Ovary (tissue), 9 donors: ENCODE results near the gene TMEM184A. TPM values are rescaled to one million over a fixed set of nuclear protein-coding genes. Genes with fewer than 3 reads are reported as not detected.

Experiments
- DNase-seq, 5 donors: peaks; one replicate each; pipeline ENCODE4 v3.0.0-alpha.2; 2019 to 2020
- H3K27ac ChIP-seq, 2 donors: fragments of 200-600 bp; one replicate each; pipeline versions ENCODE4 v1.5.1 to v1.8.0; 2019 to 2022
- H3K27me3 ChIP-seq: fragments of 200-600 bp; one replicate; pipeline ENCODE4 v1.8.0; 2022
- H3K36me3 ChIP-seq: fragments of 200-600 bp; sonication (generic); one replicate; pipeline ENCODE4 v1.5.1; 2019
- H3K4me1 ChIP-seq: one replicate; pipeline ENCODE4 v1.8.1; 2013; ENCODE audit warnings: mild to moderate bottlenecking, moderate library complexity; ENCODE audit not compliant: insufficient read depth
- H3K4me3 ChIP-seq: fragments of 200-600 bp; sonication (generic); one replicate; pipeline ENCODE4 v1.5.1; 2017
- H3K9me3 ChIP-seq, 2 donors: fragments of 200-600 bp in 1 of 2; sonication (generic) in 1 of 2; one replicate each; pipeline versions ENCODE4 v1.5.1 to v1.8.1; 2013 to 2019; ENCODE audit warnings: mild to moderate bottlenecking in 1 of 2, moderate library complexity in 1 of 2
- EP300 ChIP-seq: sonication (generic); formaldehyde crosslinking; IDR thresholded peaks from one replicate; pipeline ENCODE4 v1.6.1; 2017; ENCODE audit warnings: antibody characterized with exemption
- POLR2A ChIP-seq: fragments of 450-650 bp; IDR thresholded peaks from one replicate; pipeline ENCODE4 v1.6.1; 2017; ENCODE audit warnings: antibody characterized with exemption, mild to moderate bottlenecking, moderate library complexity
- WGBS, 3 donors: extraction: QIAGEN DNeasy Blood & Tissue Kit in 1 of 3; methylation state at CpG; one replicate each; pipeline versions ENCODE4 v1.1.5 to v1.1.7; 2013 to 2017; 5-methylcytosine and 5-hydroxymethylcytosine counted together
- intact Hi-C, 4 donors: fragments of 100-400 bp; cut with DNase I; formaldehyde crosslinking; loops; one replicate each; pipeline versions ENCODE4 v1.11.0 to v1.15.1; 2022 to 2023
- polyA plus RNA-seq, 2 donors: library from polyadenylated mRNA; stranded (reverse); fragments of 200-250 nt in 1 of 2; fragments of 350-450 nt in 1 of 2; fragmentation: Illumina TruSeq in 1 of 2; extraction: RNeasy Lipid Tissue Mini Kit (QIAGEN cat#74804) in 1 of 2; gene quantifications; one replicate each; pipeline ENCODE4 v1.2.3, GENCODE V29; 2013 to 2014
- total RNA-seq, 7 donors: library from RNA; depleted of rRNA in 2 of 7; stranded (reverse); fragments of >200 nt in 2 of 7; fragmentation: NEBNext Ultra II Directional in 3 of 7; extraction: Animal tissue kit (Norgen Biotek cat#: 25700) in 3 of 7; gene quantifications; one replicate each; pipeline versions ENCODE4 v1.1.0 to v1.2.4, GENCODE V29; 2016 to 2023
- TF ChIP-seq, protein P1 (sequence below), 3 donors: fragments of 450-650 bp in 2 of 3; fragments of 200-600 bp in 1 of 3; IDR thresholded peaks; one replicate each; pipeline versions ENCODE4 v1.5.1 to v1.8.0; 2016 to 2022; ENCODE audit warnings: antibody characterized with exemption in 3 of 3, mild to moderate bottlenecking in 1 of 3
- donor health status: DM: no; HTN: no; CAD: no; lungs with moderate emphysema.
- donor health status: DM: no; HTN: no; CAD: no.
- donor health status: Bipolar disorder and iron deficiency.
- donor health status: DM: yes; HTN: yes; CAD: no.
- donor health status: DM: no; HTN: no; CAD: no.
- donor health status: DM: yes; HTN: yes; CAD: no.

The TMEM184A gene
- total and polyA plus RNA-seq, 9 donors = 0.05 to 8.4 (median 1.6) TPM; not detected in 2

DNA sequence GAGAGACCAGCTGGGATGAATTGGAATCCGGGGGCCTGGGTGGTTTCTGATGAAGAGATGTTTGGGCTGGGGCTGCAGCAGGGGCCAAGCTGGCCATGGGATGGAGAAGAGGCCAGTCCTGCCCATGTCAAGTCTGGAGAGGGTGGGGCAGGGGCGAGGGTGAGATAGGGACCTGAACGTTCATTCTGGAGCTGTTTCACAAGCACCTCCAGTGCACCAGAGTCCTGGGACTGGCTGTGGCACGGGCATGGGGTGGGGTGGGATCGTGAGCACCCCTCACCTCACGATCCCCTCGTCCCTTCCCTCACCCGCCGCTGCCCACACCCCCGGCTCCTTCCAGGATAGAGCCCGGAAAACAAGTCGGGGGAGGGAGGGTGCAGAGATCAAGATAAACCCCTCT lies 39.6 kb upstream of the TMEM184A start:
- no peaks in the 10 kb centered on the region for H3K36me3 ChIP-seq
- TF ChIP-seq, protein P1, sequence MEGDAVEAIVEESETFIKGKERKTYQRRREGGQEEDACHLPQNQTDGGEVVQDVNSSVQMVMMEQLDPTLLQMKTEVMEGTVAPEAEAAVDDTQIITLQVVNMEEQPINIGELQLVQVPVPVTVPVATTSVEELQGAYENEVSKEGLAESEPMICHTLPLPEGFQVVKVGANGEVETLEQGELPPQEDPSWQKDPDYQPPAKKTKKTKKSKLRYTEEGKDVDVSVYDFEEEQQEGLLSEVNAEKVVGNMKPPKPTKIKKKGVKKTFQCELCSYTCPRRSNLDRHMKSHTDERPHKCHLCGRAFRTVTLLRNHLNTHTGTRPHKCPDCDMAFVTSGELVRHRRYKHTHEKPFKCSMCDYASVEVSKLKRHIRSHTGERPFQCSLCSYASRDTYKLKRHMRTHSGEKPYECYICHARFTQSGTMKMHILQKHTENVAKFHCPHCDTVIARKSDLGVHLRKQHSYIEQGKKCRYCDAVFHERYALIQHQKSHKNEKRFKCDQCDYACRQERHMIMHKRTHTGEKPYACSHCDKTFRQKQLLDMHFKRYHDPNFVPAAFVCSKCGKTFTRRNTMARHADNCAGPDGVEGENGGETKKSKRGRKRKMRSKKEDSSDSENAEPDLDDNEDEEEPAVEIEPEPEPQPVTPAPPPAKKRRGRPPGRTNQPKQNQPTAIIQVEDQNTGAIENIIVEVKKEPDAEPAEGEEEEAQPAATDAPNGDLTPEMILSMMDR (IDR thresholded peaks at IDR 0.05) = no peak
- TF ChIP-seq EP300 = no peak
- no peak for TF ChIP-seq POLR2A
- no peak overlapping the region for H3K27ac ChIP-seq
- no peaks in the 10 kb centered on the region for H3K9me3 ChIP-seq
- H3K4me1 ChIP-seq = no peaks in the 10 kb centered on the region
- no peak overlapping the region for H3K4me3 ChIP-seq
- intact Hi-C loops = no loop called here
- H3K27me3 ChIP-seq = no peaks in the 10 kb centered on the region
- WGBS, 3 donors = 47 to 64% (median 61%) methylated on average over 12 of the region's 12 CpGs
- DNase-seq = no peak

DNA sequence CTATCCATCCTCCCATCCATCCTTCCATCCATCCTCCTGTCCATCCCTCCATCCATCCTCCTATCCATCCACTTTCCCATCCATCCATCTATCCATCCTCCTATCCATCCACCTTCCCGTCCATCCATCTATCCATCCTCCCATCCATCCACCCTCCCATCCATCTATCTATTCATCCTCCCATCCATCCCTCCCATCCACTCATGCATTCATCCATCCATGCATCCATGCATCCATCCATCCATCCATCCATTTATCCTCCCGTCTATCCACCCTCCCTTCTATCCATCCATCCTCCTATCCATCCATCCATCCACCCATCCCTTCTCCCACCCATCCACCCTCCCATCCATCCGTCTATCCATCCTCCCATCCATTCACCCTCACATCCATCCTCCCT lies 39.0 kb upstream of the TMEM184A start:
- no peaks in the 10 kb centered on the region for H3K36me3 ChIP-seq
- no peaks in the 10 kb centered on the region for H3K27me3 ChIP-seq
- H3K9me3 ChIP-seq = no peaks in the 10 kb centered on the region
- H3K4me1 ChIP-seq = no peaks in the 10 kb centered on the region
- no peak overlapping the region for H3K4me3 ChIP-seq
- intact Hi-C loops = no loop called here
- DNase-seq = no peak
- TF ChIP-seq POLR2A = no peak
- TF ChIP-seq, protein P1 (IDR thresholded peaks at IDR 0.05) = no peak
- no peak for TF ChIP-seq EP300
- H3K27ac ChIP-seq = no peak overlapping the region
- WGBS, 3 donors = 64 to 79% (median 74%) methylated on average over 3 of the region's 3 CpGs

DNA sequence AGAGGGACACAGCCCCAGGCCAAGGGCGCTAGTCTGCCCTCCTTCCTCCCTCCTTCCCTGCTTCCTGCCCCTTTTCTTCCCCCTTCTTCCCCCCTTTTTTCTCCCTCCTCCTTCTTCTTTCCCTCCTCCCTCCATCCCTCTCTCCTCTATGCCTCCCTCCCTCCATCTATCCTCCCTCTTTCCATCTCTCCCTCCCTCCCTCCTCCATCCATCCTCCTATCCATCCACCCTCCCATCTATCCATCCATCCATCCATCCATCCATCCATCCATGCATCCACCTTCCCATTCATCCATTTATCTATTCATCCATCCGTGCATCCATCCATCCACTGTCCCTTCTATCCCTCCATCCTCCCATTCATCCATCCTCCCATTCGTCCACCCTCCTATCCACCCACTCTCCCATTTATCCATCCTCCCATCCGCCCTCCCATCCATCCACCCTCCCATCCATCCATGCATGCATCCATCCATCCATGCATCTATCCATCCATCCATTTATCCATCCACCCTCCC lies 38.0 kb upstream of the TMEM184A start:
- DNase-seq = no peak
- WGBS, 3 donors = 77 to 80% (median 78%) methylated on average over 4 of the region's 4 CpGs
- TF ChIP-seq POLR2A (no peak), EP300 (no peak)
- TF ChIP-seq, protein P1 (IDR thresholded peaks at IDR 0.05) = no peak
- no peaks in the 10 kb centered on the region for H3K36me3 ChIP-seq
- no peak overlapping the region for H3K27ac ChIP-seq
- intact Hi-C loops = no loop called here
- no peak overlapping the region for H3K4me3 ChIP-seq
- H3K9me3 ChIP-seq = peaks cover 0 to 3% of the 10 kb centered on the region in 2 donors
- no peaks in the 10 kb centered on the region for H3K27me3 ChIP-seq
- no peaks in the 10 kb centered on the region for H3K4me1 ChIP-seq

DNA sequence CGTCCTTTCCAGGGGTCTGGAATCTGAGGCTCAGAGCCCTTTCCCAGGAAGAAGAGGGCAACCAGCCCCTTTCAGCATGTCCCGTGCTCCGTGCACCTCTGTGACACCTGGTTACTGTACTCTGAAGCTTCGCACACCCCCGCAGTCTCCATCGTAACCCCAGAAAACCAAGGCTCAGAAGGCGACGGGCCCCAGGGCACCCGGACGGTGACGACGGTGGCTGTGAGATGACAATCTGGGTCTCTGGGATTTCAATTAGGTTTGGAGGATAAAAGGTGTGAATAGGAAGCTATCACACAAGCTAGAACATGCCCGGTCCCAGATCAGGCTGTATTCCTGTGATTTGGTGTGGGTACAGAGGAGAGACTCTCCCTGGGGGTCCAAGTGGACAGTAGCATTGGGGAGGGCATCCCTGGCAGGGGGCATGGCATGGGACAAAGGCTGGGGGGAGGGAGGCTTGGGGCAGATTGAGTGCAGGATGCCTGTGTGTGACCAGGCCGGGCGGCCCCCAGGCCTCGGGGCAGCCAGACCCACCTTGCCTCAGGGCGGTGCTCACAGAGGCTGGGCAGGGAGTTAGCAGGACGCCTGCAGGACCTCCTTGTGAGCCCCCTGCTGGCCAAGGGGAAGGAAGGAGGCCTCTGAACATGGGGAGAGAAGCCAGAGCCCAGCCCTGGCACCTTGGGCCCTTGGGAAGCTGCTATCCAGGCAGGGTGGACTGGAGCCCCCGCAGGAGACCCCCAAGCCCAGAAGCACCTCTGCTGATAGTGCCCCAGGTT lies 37.3 kb upstream of the TMEM184A start:
- Histone ChIP-seq H3K27me3 (no peaks in the 10 kb centered on the region), H3K9me3 (peaks cover 0 to 5% of the 10 kb centered on the region in 2 donors), H3K4me3 (no peak overlapping the region), H3K36me3 (no peaks in the 10 kb centered on the region), H3K27ac (no peak overlapping the region), H3K4me1 (no peaks in the 10 kb centered on the region)
- WGBS, 3 donors = 65 to 69% (median 66%) methylated on average over 19 of the region's 19 CpGs
- intact Hi-C loops = no loop called here
- no peak for DNase-seq
- TF ChIP-seq EP300 (no peak), POLR2A (no peak)
- TF ChIP-seq, protein P1 (IDR thresholded peaks at IDR 0.05) = no peak
